ENCODE results near the gene TM2D3.

Gene TM2D3

DNA sequence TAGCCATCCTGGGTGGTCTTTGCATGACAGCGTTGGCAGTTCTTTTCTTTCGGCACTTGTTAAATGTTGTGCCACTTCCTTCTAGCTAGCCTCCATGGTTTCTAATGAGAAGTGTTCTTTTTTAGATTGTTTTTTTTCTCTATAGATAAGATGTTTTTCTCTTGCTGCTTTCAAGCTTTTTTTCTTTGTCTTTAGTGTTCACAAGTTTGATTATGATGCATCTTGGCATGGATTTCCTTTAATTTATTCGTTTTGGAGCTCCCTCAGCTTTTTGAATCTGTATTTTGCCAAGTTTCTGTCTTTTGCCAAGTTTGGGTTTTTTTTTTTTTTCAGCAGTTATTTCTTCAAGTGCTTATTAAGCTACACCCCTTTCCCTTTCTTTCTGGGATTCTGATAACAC, 53.1 kb downstream of the TM2D3 start:
- no peak for DNase-seq

DNA sequence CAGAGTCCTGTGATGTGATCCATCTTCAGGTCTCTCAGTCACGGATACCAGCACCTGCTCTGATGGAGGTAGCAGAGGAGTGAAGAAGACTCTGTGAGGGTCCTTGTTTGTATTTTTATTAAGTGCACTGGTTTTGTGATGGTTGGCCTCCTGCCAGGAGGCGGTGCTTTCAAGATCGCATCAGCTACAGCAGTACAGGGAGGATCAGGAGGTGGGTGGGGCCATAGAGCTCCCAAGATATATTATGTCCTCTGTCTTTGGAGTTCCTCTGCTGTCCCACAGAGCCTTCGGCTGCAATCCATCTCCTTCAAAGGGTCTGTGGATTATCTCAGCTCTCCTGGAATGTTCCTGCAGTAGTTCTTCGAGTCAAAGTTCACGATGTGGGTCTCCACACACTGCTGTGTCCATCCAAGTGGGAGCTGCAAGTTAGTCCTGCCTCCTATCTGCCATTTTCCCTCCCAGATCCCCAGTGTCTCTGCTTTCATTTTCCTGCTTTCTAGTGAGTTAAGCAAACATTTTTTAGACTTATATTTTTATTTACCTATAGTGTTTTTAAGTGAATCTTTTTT, 54.7 kb downstream of the TM2D3 start:
- DNase-seq, result no peak

DNA sequence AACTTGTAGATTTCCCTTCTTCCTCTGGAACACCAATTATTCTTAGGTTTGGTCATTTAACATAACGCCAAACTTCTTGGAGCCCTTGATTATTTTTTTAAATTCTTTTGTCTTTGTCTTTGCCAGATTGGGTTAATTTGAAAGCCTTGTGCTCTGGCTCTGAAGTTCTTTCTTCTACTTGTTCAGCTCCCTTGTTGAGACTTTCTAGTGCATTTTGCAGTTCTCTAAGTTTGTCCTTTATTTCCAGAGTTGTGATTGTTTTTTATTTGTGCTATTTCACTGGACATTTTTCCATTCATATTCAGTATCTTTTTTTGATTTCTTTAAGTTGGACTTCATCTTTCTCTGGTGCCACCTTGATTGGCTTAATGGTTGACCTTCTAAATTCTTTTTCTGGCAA, 55.5 kb downstream of the TM2D3 start:
- no peak for DNase-seq
